HTR-8/SVneo (cell line): ENCODE data around the gene MGST3.
"Not testable (repeated sequence)": the region's sequence is repeated elsewhere in the genome, so short reads cannot be mapped to it uniquely, and the experiment has no call there.

Source experiments
- DNase-seq: peaks from one replicate; pipeline ENCODE4 v3.0.0; 2011; ENCODE audit warnings: low spot score, mixed read lengths; ENCODE audit not compliant: insufficient read length
- FAIRE-seq: peaks from 2 replicates; lab custom pipeline; 2011; peaks lifted over from hg19 to GRCh38; lab: Jason Lieb, UNC

MGST3 gene

GRCh38 chr1:165630629-165631341 lies at the start of gene MGST3:
TSS of gene MGST3 (plus strand) at chr1:165631234. CDS start at chr1:165649848, 18,614 bp downstream.
- FAIRE-seq (peak; percentile 89), DNase-seq (peak; percentile 94)

- FAIRE-seq = no peak
- DNase-seq = no peak
These were observed 49.1 kb upstream of the MGST3 start for GRCh38 chr1:165581926-165582325.

- FAIRE-seq (no peak), DNase-seq (no peak)
These were observed 44.6 kb upstream of the MGST3 start for GRCh38 chr1:165586398-165586797.

- DNase-seq, FAIRE-seq: not testable (repeated sequence)
These were observed 39.6 kb upstream of the MGST3 start for GRCh38 chr1:165591391-165591790.

GRCh38 chr1:165592945-165593823 lies 37.9 kb upstream of the MGST3 start:
- FAIRE-seq (no peak), DNase-seq (peak; percentile 53)

- no peak for FAIRE-seq
- no peak for DNase-seq
These were observed 35.6 kb upstream of the MGST3 start for GRCh38 chr1:165595246-165595938.

- FAIRE-seq = peak; percentile 74
These were observed 33.0 kb upstream of the MGST3 start for GRCh38 chr1:165597883-165598675.

GRCh38 chr1:165598676-165599059 lies 32.4 kb upstream of the MGST3 start:
- FAIRE-seq = no peak
- no peak for DNase-seq

More at GRCh38 chr1:165597883-165598675, 33.0 kb upstream of the MGST3 start:
- DNase-seq = peak; percentile 94

GRCh38 chr1:165600793-165601192 lies 30.2 kb upstream of the MGST3 start:
- no peak for DNase-seq
- no peak for FAIRE-seq

GRCh38 chr1:165603810-165604209 lies 27.2 kb upstream of the MGST3 start:
- DNase-seq (no peak), FAIRE-seq (no peak)

GRCh38 chr1:165605246-165605645 lies 25.8 kb upstream of the MGST3 start:
- FAIRE-seq (no peak), DNase-seq (no peak)

GRCh38 chr1:165606676-165607075 lies 24.4 kb upstream of the MGST3 start:
- FAIRE-seq, DNase-seq: not testable (repeated sequence)

GRCh38 chr1:165610866-165611265 lies 20.2 kb upstream of the MGST3 start:
- DNase-seq (no peak), FAIRE-seq (no peak)

- FAIRE-seq (no peak), DNase-seq (no peak)
These were observed 19.0 kb upstream of the MGST3 start for GRCh38 chr1:165612062-165612461.

GRCh38 chr1:165616054-165616612 lies 14.9 kb upstream of the MGST3 start:
- DNase-seq = no peak
- FAIRE-seq = no peak

GRCh38 chr1:165616987-165617546 lies 14.0 kb upstream of the MGST3 start:
- no peak for DNase-seq
- FAIRE-seq = no peak

GRCh38 chr1:165619647-165620151 lies 11.3 kb upstream of the MGST3 start:
- FAIRE-seq (no peak), DNase-seq (no peak)

GRCh38 chr1:165623624-165624023 lies 7.4 kb upstream of the MGST3 start:
- no peak for FAIRE-seq
- no peak for DNase-seq

GRCh38 chr1:165624441-165624840 lies 6.6 kb upstream of the MGST3 start:
- DNase-seq (no peak), FAIRE-seq (no peak)
